Measurements from ENCODE around the gene BRF1. TPM values are rescaled to one million over a fixed set of nuclear protein-coding genes. Genes with fewer than 3 reads are reported as not detected.

Gene BRF1
- polyA plus RNA-seq, 1 of the 3 experiments (the other 2 are of a cell fraction), result 15.7 TPM

DNA sequence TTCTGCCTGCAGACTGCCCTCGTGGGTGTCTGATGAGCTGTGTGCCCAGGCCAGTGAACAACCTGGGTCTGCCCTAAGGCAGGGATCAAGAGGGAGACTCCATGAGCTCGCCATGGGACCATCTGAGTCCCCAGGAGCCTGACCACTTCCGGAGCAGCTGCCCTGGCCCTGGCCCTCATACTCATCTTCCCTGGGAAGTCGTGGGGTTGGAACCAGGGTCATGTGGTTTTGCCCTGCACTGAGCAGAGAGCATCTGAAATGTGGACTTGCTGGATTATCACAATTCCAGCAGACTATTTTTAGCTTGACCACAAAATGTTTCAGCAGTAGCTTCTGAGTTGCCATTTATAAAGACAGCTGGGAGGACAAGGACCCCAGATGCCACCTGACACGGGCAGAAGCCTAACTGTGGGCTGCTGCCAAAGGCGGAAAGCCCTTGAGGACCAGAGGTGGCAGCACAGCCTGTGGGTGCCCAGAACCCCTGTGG is 45.7 kb downstream of the BRF1 start:
- no peak overlapping the region for H3K4me2 ChIP-seq
- POLR2A ChIA-PET, result no interaction called here
- peak overlapping the region; percentile 3 to 34; a peak in 1 of 4 replicates for H3K27ac ChIP-seq (ENCODE audit: low read depth in 2 of 2, low read length in 1 of 2)
- H3K9me2 ChIP-seq, result no peaks in the 10 kb centered on the region
- H3K79me2 ChIP-seq (ENCODE audit: insufficient read depth), result no peaks in the 10 kb centered on the region
- no peaks in the 10 kb centered on the region for H3K27me3 ChIP-seq (ENCODE audit: insufficient read depth)
- TF ChIP-seq NRF1 (IDR thresholded peaks at IDR 0.05; ENCODE audit: low read depth, low read length), result no peak
- TF ChIP-seq TAF1 (IDR thresholded peaks at IDR 0.05; ENCODE audit: borderline replicate concordance, low read depth, low read length), result no peak
- no peak for TF ChIP-seq EP300 (IDR thresholded peaks at IDR 0.05; ENCODE audit: borderline replicate concordance in 1 of 2, low read depth in 1 of 2, low read length in 1 of 2)
- TF ChIP-seq RXRA (IDR thresholded peaks at IDR 0.05; ENCODE audit: borderline replicate concordance, low read depth), result no peak
- no peak for TF ChIP-seq EZH2phosphoT487 (IDR thresholded peaks at IDR 0.05; ENCODE audit: borderline replicate concordance, low read depth)
- TF ChIP-seq, protein P1, sequence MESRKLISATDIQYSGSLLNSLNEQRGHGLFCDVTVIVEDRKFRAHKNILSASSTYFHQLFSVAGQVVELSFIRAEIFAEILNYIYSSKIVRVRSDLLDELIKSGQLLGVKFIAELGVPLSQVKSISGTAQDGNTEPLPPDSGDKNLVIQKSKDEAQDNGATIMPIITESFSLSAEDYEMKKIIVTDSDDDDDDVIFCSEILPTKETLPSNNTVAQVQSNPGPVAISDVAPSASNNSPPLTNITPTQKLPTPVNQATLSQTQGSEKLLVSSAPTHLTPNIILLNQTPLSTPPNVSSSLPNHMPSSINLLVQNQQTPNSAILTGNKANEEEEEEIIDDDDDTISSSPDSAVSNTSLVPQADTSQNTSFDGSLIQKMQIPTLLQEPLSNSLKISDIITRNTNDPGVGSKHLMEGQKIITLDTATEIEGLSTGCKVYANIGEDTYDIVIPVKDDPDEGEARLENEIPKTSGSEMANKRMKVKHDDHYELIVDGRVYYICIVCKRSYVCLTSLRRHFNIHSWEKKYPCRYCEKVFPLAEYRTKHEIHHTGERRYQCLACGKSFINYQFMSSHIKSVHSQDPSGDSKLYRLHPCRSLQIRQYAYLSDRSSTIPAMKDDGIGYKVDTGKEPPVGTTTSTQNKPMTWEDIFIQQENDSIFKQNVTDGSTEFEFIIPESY (IDR thresholded peaks at IDR 0.05; ENCODE audit: borderline replicate concordance, low read depth), result no peak
- TF ChIP-seq, protein P2, sequence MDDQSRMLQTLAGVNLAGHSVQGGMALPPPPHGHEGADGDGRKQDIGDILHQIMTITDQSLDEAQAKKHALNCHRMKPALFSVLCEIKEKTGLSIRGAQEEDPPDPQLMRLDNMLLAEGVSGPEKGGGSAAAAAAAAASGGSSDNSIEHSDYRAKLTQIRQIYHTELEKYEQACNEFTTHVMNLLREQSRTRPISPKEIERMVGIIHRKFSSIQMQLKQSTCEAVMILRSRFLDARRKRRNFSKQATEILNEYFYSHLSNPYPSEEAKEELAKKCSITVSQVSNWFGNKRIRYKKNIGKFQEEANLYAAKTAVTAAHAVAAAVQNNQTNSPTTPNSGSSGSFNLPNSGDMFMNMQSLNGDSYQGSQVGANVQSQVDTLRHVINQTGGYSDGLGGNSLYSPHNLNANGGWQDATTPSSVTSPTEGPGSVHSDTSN (IDR thresholded peaks at IDR 0.05), result no peak
- TF ChIP-seq, protein P3, sequence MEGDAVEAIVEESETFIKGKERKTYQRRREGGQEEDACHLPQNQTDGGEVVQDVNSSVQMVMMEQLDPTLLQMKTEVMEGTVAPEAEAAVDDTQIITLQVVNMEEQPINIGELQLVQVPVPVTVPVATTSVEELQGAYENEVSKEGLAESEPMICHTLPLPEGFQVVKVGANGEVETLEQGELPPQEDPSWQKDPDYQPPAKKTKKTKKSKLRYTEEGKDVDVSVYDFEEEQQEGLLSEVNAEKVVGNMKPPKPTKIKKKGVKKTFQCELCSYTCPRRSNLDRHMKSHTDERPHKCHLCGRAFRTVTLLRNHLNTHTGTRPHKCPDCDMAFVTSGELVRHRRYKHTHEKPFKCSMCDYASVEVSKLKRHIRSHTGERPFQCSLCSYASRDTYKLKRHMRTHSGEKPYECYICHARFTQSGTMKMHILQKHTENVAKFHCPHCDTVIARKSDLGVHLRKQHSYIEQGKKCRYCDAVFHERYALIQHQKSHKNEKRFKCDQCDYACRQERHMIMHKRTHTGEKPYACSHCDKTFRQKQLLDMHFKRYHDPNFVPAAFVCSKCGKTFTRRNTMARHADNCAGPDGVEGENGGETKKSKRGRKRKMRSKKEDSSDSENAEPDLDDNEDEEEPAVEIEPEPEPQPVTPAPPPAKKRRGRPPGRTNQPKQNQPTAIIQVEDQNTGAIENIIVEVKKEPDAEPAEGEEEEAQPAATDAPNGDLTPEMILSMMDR (IDR thresholded peaks at IDR 0.05), result no peak
- no peak for TF ChIP-seq MXI1 (IDR thresholded peaks at IDR 0.05; ENCODE audit: low read depth, low read length)
- TF ChIP-seq POLR2AphosphoS5 (IDR thresholded peaks at IDR 0.05; ENCODE audit: low read depth, low read length), result no peak
- H3K9me3 ChIP-seq, result no peaks in the 10 kb centered on the region
- H3K36me3 ChIP-seq (replicated peaks in 1 of 2; ENCODE audit: control insufficient read depth in 1 of 2, insufficient read depth in 2 of 2, low read length in 1 of 2), result peaks cover under 1 to 37% of the 10 kb centered on the region in 2 experiments
- no peak overlapping the region for H3K9ac ChIP-seq
- H3K4me1 ChIP-seq (ENCODE audit: control insufficient read depth in 1 of 2, insufficient read depth in 2 of 2, low read depth in 1 of 2, low read length in 1 of 2), result no peaks in the 10 kb centered on the region; a peak in 1 of 4 replicates
- 84% methylated on average over 3 of the region's 6 CpGs for WGBS (ENCODE audit: low lambda C conversion rate)
- CTCF ChIA-PET, result interaction anchor here (1.1 to 1.9 kb wide), 4 partner anchors 11 to 97 kb away, joined by 3 to 9 read pairs (median 5); no protein-coding TSS in a partner anchor
- H3F3A ChIP-seq (replicated peaks; ENCODE audit: insufficient read depth), result no peaks in the 10 kb centered on the region
- no peak overlapping the region for H2AFZ ChIP-seq (ENCODE audit: low read depth)
- no peak for DNase-seq
- H4K20me1 ChIP-seq (ENCODE audit: insufficient read depth), result 0 out of 2 replicates have a peak, but pooled peaks cover 8% of the 10 kb centered on the region
- H3K4me3 ChIP-seq (ENCODE audit: low read depth in 2 of 2, low read length in 1 of 2), result no peak overlapping the region

DNA sequence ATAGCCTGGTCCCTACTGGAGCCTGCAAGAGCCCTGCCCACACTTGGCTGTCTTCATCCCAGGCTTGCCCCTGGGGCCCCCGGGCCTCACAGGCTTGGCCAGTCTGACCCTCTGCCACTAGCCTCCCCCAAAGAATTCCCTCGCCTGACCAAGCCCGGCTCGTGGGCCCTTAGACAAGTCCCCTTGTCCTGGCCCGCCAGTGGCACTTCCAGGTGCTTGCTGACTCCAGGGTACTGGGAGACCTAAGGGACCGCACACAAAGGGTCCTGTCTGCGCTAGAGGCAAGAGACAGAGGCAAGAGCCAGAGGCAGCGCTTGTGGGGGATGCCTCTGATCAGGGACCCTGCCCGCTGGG is 47.5 kb downstream of the BRF1 start:
- peaks cover 5 to 43% of the 10 kb centered on the region in 2 experiments for H3K36me3 ChIP-seq (replicated peaks in 1 of 2; ENCODE audit: control insufficient read depth in 1 of 2, insufficient read depth in 2 of 2, low read length in 1 of 2)
- WGBS (ENCODE audit: low lambda C conversion rate), result 95% methylated on average over 4 of the region's 9 CpGs
- no peak overlapping the region for H3K9ac ChIP-seq
- no peak for TF ChIP-seq RXRA (IDR thresholded peaks at IDR 0.05; ENCODE audit: borderline replicate concordance, low read depth)
- no peak for TF ChIP-seq RFX5 (IDR thresholded peaks at IDR 0.05; ENCODE audit: low read length)
- H4K20me1 ChIP-seq (ENCODE audit: insufficient read depth), result 0 out of 2 replicates have a peak, but pooled peaks cover 5% of the 10 kb centered on the region
- H3K27ac ChIP-seq (ENCODE audit: low read depth in 2 of 2, low read length in 1 of 2), result no peak overlapping the region; a peak in 1 of 4 replicates
- no peaks in the 10 kb centered on the region for H3K27me3 ChIP-seq (ENCODE audit: insufficient read depth)
- ChIA-PET POLR2A (no interaction called here), CTCF (no interaction called here)
- H3K4me2 ChIP-seq, result no peak overlapping the region
- H3K9me3 ChIP-seq, result no peaks in the 10 kb centered on the region
- H2AFZ ChIP-seq (ENCODE audit: low read depth), result no peak overlapping the region
- DNase-seq, result no peak
- peaks cover 7% of the 10 kb centered on the region; the same call in 1 of the 2 replicates for H3K79me2 ChIP-seq (ENCODE audit: insufficient read depth)
- no peaks in the 10 kb centered on the region for H3K9me2 ChIP-seq
- peaks cover 0 to 4% of the 10 kb centered on the region in 2 experiments; a peak in 1 of 4 replicates for H3K4me1 ChIP-seq (ENCODE audit: control insufficient read depth in 1 of 2, insufficient read depth in 2 of 2, low read depth in 1 of 2, low read length in 1 of 2)
- H3F3A ChIP-seq (replicated peaks; ENCODE audit: insufficient read depth), result no peaks in the 10 kb centered on the region
- no peak overlapping the region for H3K4me3 ChIP-seq (ENCODE audit: low read depth in 2 of 2, low read length in 1 of 2)

Measured in SK-N-SH (cell line).